HepG2 (cell line): ENCODE measurements around the gene PPOX. TPM values are rescaled to one million over a fixed set of nuclear protein-coding genes. Genes with fewer than 3 reads are reported as not detected.

Source experiments
- ASH2L ChIP-seq: fragments of 300-600, 200-600 bp; sonication (generic); IDR thresholded peaks from 2 replicates; pipeline ENCODE4 v1.7.0; 2017; ENCODE audit warnings: low read depth, mild to moderate bottlenecking, moderate library complexity, mixed read lengths, low read length; ENCODE audit not compliant: insufficient read length
- ATF6 ChIP-seq: sonication (generic); formaldehyde crosslinking; conservative IDR thresholded peaks from 2 replicates; pipeline ENCODE4 v1.4.0; 2020; ENCODE audit warnings: missing genetic modification reagents
- ELF1 ChIP-seq: sonication (generic); formaldehyde crosslinking; IDR thresholded peaks from 2 replicates; pipeline ENCODE4 v1.4.0; 2020; ENCODE audit warnings: missing genetic modification reagents
- GATAD2A ChIP-seq: IDR thresholded peaks from 2 replicates; pipeline ENCODE4 v1.6.1; 2016
- LRRFIP1 ChIP-seq: sonication (generic); formaldehyde crosslinking; conservative IDR thresholded peaks from 2 replicates; pipeline ENCODE4 v1.4.0; 2020; ENCODE audit warnings: missing genetic modification reagents
- MBNL3 ChIP-seq: fragments of 250-450 bp; sonication (Bioruptor Pico); conservative IDR thresholded peaks from 2 replicates; pipeline ENCODE4 v1.8.0; 2022; ENCODE audit warnings: mild to moderate bottlenecking, inconsistent platforms
- NKX3-1 ChIP-seq: sonication (generic); formaldehyde crosslinking; IDR thresholded peaks from 2 replicates; pipeline ENCODE4 v1.5.0; 2020; ENCODE audit warnings: missing genetic modification reagents
- PAX8 ChIP-seq: sonication (generic); formaldehyde crosslinking; IDR thresholded peaks from 2 replicates; pipeline ENCODE4 v1.8.0; 2022; ENCODE audit warnings: mild to moderate bottlenecking, missing genetic modification reagents, borderline replicate concordance
- PRPF4 ChIP-seq: fragments of 200-400 bp; formaldehyde crosslinking; IDR thresholded peaks from 2 replicates; pipeline ENCODE4 v1.6.1; 2016; ENCODE audit warnings: low read length, low read depth; ENCODE audit not compliant: poor library complexity, severe bottlenecking
- SMAD3 ChIP-seq: sonication (generic); formaldehyde crosslinking; IDR thresholded peaks from 2 replicates; pipeline ENCODE4 v1.4.0; 2020; ENCODE audit warnings: missing genetic modification reagents
- SPEN ChIP-seq: sonication (generic); formaldehyde crosslinking; IDR thresholded peaks from 2 replicates; pipeline ENCODE4 v1.5.1; 2020; ENCODE audit warnings: low read depth, mild to moderate bottlenecking, missing genetic modification reagents
- ZNF124 ChIP-seq: sonication (generic); formaldehyde crosslinking; IDR thresholded peaks from 2 replicates; pipeline ENCODE4 v1.4.0; 2020; ENCODE audit warnings: missing genetic modification reagents
- ZNF274 ChIP-seq: sonication (generic); formaldehyde crosslinking; IDR thresholded peaks from 2 replicates; pipeline ENCODE4 v1.5.1; 2020; ENCODE audit warnings: mild to moderate bottlenecking, missing genetic modification reagents
- ZNF501 ChIP-seq: sonication (generic); formaldehyde crosslinking; IDR thresholded peaks from 2 replicates; pipeline ENCODE4 v1.5.1; 2020; ENCODE audit warnings: mild to moderate bottlenecking, moderate library complexity, missing genetic modification reagents
- ZNF546 ChIP-seq: sonication (generic); formaldehyde crosslinking; conservative IDR thresholded peaks from 2 replicates; pipeline ENCODE4 v1.8.1; 2023; ENCODE audit warnings: mild to moderate bottlenecking, missing genetic modification reagents
- ZNF710 ChIP-seq: sonication (generic); formaldehyde crosslinking; IDR thresholded peaks from 2 replicates; pipeline ENCODE4 v1.5.0; 2020; ENCODE audit warnings: mild to moderate bottlenecking, missing genetic modification reagents, borderline replicate concordance
- ZNF713 ChIP-seq: sonication (generic); formaldehyde crosslinking; IDR thresholded peaks from 2 replicates; pipeline ENCODE4 v1.4.0; 2020; ENCODE audit warnings: mild to moderate bottlenecking, missing genetic modification reagents
- polyA plus RNA-seq, 8 experiments: library from polyadenylated mRNA; depleted of rRNA in 3 of 8; stranded (reverse) in 7 of 8; unstranded in 1 of 8; fragments of >200 nt; fragmentation: Illumina TruSeq in 4 of 8; extraction: Trizol in 4 of 8; gene quantifications; 2 replicates each; pipeline versions ENCODE4 v1.2.1 to v1.2.3, GENCODE V29; 2011 to 2016; ENCODE audit warnings: low read depth in 4 of 8, missing spikeins in 1 of 8, mixed read lengths in 1 of 8; ENCODE audit not compliant: insufficient read depth in 1 of 8
- total RNA-seq, 5 experiments: library from RNA; depleted of rRNA; stranded (reverse); fragments of >200 nt; fragmentation: Illumina TruSeq; extraction: Trizol; gene quantifications; 2 replicates each; pipeline ENCODE4 v1.2.3, GENCODE V29; 2016; ENCODE audit warnings: low read depth in 1 of 5
- TF ChIP-seq, protein P1 (sequence below): IDR thresholded peaks from 2 replicates; pipeline ENCODE4 v1.6.1; 2016; ENCODE audit warnings: control low read depth
- TF ChIP-seq, protein P2 (sequence below): IDR thresholded peaks from 2 replicates; pipeline ENCODE4 v1.6.1; 2018; ENCODE audit warnings: missing genetic modification reagents, mild to moderate bottlenecking, missing compliant biosample characterization

PPOX gene
- total and polyA plus RNA-seq, 2 of the 13 experiments (the other 11 are each of a cell fraction or from before 2014, with no cell fraction given), result 15.5 to 27.7 TPM

GRCh38 chr1:161177112-161177935 is 11.1 kb downstream of the PPOX start, which contains the start of gene B4GALT3 (continued):
- TF ChIP-seq LRRFIP1 (CRISPR knock-in tag) (no peak; the same call in 1 of the 2 replicates), MBNL3 (CRISPR knock-in tag) (no peak), PAX8 (CRISPR knock-in tag) (peak; percentile 91; the same call in 1 of the 2 replicates), ZNF713 (CRISPR knock-in tag) (no peak), ZNF124 (CRISPR knock-in tag) (0 out of 2 replicates have a peak, but pooled peaks have one; percentile 76), SMAD3 (CRISPR knock-in tag) (peak; percentile 75), ATF6 (peak; percentile 89), ZNF274 (CRISPR knock-in tag) (peak; percentile 68; the same call in 1 of the 2 replicates), GATAD2A (CRISPR knock-in tag) (peak; percentile 63; the same call in 1 of the 2 replicates), ZNF546 (no peak), SPEN (peak; percentile 68), NKX3-1 (CRISPR knock-in tag) (peak; percentile 61; the same call in 1 of the 2 replicates), ELF1 (0 out of 2 replicates have a peak, but pooled peaks have one; percentile 21), PRPF4 (no peak), ZNF710 (CRISPR knock-in tag) (peak; percentile 91), ZNF501 (peak; percentile 93), ASH2L (peak; percentile 56)
- TF ChIP-seq, protein P1, sequence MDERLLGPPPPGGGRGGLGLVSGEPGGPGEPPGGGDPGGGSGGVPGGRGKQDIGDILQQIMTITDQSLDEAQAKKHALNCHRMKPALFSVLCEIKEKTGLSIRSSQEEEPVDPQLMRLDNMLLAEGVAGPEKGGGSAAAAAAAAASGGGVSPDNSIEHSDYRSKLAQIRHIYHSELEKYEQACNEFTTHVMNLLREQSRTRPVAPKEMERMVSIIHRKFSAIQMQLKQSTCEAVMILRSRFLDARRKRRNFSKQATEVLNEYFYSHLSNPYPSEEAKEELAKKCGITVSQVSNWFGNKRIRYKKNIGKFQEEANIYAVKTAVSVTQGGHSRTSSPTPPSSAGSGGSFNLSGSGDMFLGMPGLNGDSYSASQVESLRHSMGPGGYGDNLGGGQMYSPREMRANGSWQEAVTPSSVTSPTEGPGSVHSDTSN, result no peak
- TF ChIP-seq, protein P2, sequence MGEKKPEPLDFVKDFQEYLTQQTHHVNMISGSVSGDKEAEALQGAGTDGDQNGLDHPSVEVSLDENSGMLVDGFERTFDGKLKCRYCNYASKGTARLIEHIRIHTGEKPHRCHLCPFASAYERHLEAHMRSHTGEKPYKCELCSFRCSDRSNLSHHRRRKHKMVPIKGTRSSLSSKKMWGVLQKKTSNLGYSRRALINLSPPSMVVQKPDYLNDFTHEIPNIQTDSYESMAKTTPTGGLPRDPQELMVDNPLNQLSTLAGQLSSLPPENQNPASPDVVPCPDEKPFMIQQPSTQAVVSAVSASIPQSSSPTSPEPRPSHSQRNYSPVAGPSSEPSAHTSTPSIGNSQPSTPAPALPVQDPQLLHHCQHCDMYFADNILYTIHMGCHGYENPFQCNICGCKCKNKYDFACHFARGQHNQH (CRISPR knock-in tag), result 0 out of 2 replicates have a peak, but pooled peaks have one; percentile 54
